C4-2B (cell line): ENCODE measurements around the gene OR3A3.

ENCODE experiments used
- CTCF ChIP-seq: fragments of 450-650 bp; conservative IDR thresholded peaks from 2 replicates; pipeline ENCODE4 v1.5.1; 2017; ENCODE audit warnings: mild to moderate bottlenecking
- ZFX ChIP-seq: fragments of 450-650 bp; IDR thresholded peaks from 2 replicates; pipeline ENCODE4 v1.6.1; 2017

GRCh38 chr17:3398310-3398709 lies 12.9 kb upstream of the OR3A3 start, which contains the start of gene OR1E1:
- TF ChIP-seq CTCF (no peak), ZFX (no peak)
